GM19455 (cell line): ENCODE measurements around the gene OR7G2.
"Not testable (repeated sequence)": the region's sequence is repeated elsewhere in the genome, so short reads cannot be mapped to it uniquely, and the experiment has no call there.

Source experiments
- ATAC-seq: cut with Tn5 transposase; IDR thresholded peaks from one replicate; pipeline ENCODE4 v1.9.1; 2021; ENCODE audit not compliant: unreplicated experiment

The OR7G2 gene

DNA sequence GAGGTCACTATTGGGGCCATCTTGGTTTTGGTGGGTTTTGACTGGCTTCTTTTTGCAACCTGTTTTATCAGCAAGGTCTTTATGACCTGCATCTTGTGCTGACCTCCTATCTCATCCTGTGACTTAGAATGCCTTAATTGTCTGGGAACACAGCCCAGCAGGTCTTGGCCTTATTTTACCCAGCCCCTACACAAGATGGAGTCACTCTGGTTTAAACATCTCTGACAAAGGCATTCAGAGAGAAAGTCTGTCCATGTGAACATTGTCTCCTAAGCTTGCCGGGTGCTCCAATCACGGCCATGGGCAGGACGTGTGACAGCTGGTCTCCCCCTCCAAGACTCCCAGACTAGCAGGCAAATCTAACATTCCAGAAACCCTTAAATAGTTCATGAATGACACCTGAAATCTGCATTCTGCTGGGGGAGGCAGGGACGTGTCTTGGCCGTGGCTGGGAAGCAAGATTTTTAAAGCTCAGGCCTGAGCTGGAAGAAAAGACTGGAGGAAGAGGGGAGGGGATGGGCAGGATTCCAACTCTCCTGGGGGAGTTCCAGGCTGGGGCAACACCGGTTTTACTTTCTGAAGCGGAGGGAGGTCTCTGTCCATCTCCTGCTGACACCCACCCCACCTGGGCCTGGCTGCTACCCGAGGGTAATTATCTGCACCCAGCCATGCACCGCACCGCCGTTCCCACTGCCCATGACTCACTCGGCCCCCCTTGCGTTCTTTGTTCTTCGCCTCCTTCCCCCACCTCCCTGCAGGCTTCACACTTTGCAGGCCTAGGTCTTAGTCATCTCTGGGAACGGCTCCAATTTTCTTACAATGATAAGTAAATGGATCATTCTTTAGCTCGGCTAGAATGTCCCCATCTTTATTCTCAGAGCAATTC is 32.0 kb downstream of the OR7G2 start:
- no peak for ATAC-seq

DNA sequence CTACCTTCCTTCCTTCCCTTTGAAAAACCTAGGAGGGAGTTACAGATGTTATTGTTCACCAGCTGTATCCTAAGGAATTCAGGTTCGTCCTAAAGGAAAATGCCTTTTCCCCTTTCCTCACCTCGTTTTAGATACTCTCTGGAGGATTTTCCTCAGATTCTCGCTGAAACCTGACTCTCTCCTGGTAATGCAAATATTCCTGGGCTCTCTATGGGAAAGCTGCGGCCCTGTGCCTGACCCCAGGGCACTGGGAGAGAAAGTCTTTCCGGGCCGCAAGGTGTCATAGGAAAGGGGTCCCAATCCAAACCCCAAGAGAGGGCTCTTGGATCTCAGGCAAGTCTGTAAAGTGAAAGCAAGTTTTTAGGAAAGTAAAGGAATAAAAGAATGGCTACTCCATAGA is 33.5 kb downstream of the OR7G2 start:
- no peak for ATAC-seq

DNA sequence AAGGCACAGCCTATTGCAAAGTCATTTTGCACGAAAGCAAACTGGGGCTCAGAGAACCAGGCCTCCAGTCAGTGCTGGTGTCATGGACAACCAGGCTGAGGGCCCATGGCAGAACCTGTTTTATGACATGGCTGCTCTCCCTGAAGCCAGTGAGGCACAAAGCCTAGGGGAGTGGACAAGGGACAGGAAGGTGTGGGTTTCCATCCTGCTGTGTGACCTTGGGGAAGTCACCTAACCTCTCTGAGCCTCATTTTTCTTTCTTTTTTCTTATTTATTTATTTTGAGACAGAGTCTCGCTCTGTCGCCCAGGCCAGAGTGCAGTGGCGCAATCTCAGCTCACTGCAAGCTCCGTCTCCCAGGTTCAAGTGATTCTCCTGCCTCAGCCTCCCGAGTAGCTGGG is 35.6 kb downstream of the OR7G2 start:
- ATAC-seq = not testable (repeated sequence)

DNA sequence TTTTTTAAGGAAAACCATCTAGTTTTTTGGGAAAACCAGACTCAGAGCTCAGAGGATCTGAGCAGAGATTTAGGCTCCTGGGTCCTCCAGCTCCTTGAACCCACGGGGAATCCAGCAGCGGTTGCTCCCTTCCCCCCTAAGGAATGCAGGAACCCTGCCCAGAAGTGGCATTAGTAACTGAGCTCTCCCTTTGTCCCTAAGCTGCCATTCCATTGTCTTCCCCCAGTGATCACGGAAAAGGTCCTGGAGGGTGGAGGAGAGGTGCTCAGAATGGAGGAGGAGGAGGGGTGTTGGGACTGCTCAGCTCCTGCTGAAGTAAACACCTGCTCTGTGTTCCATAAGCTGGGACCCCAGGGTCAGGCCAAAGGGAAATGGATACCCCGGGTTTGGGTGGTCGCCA is 37.2 kb downstream of the OR7G2 start:
- ATAC-seq = no peak

DNA sequence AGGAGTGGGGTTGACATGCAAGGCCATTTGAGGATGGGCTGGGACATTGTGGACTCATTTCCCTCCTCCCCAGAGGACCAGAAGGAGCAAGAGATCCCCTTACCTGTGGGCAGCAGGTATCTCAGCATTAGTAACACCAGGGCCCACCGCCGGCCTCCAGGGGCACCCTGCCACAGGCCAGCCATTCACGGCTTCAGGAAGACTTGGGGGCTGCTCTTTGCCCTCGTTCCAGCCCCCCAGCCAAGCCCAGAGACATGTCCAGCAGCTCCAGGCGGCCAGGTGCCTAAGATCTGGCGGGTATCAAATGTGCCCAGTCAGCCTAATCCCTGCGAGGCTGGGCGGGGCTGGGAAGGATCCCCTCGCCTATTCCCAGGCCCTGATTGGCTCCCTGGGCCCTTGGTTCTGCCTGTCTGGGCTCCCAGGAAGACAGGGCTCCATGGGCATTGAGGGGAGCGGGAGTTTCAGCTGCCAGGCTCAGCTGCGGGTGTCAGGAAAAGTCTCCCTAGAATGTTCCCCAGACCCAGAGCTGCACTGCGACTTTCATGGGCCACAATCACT is 41.7 kb downstream of the OR7G2 start:
- ATAC-seq = no peak

DNA sequence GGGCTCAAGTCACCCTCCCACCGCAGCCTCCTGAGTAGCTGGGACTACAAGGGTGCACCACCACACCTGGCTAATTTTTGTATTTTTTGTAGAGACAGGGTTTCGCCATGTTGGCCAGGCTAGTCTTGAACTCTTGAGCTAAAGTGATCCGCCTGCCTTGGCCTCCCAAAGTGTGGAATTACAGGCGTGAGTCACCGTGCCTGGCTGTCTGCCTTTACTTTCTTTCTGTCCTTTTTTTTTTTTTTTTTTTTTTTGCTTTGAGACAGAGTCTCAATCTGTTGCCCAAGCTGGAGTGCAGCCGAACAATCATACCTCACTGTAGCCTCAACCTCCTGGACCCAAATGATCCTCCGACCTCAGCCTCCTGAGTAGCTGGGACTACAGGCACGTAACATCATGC is 45.4 kb downstream of the OR7G2 start:
- no peak for ATAC-seq

DNA sequence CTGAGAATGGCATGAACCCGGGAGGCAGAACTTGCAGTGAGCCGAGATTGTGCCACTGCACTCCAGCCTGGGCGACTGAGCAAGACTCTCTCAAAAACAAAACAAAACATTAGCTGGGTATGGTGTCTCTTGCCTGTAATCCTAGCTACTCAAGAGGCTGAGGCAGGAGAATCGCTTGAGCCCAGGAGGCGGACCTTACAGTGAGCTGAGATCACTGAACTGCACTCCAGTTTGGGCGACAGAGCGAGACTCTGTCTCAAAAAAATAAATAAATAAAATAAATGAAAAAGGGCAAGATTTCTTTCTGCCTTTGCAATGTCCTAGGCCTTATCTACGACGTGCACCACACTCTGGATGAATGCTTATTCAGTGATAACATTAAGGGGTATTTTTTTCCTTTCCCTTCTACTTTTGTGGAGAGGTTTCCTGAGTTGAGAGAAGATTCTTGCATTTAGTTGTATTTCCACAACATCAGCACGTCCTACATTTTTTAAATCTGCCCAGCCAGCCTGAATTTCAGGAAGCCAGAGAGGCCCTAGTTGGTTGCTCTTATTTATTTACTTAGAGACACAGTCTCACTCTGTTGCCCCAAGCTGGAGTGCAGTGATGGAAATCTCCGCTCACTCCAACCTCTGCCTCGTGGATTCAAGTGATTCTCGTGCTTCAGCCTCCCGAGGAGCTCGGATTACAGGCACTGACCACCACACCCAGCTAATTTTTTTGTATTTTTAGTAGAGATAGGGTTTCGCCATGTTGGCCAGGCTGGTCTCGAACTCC is 46.5 kb downstream of the OR7G2 start:
- ATAC-seq = no peak

DNA sequence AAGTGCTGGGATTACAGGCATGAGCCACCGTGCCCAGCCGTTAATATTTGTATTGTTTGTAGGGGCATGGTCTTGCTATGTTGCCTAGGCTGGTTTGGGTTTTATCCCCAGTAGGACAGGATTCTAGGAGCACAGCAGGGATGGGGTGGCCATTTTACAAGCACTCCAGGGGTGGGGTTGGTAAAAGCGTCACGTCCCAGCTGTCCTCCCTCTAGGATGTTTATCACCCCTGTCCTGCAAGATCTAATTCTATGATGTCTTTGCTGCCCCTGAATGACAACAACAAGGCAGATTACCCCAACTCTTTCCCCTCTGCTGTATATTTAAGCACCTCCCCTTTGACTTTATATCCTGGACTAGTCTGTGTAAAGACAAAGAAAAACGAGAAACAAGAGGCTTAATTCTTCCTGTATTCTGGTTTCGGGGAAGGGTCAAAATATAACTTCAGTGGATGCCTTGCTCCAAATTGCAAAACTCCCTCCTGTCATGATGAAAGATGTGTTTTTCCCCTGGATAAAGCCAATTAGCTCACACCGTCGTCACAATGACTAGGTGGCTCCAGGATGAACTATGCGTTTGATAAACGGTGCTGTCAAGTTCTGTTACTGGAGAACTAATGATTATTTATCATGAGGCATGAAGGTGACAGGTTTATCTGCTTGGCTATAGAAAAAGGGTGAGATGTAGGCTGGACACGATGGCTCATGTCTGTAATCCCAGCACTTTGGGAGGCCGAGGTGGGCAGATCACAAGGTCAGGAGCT is 48.2 kb downstream of the OR7G2 start:
- no peak for ATAC-seq

DNA sequence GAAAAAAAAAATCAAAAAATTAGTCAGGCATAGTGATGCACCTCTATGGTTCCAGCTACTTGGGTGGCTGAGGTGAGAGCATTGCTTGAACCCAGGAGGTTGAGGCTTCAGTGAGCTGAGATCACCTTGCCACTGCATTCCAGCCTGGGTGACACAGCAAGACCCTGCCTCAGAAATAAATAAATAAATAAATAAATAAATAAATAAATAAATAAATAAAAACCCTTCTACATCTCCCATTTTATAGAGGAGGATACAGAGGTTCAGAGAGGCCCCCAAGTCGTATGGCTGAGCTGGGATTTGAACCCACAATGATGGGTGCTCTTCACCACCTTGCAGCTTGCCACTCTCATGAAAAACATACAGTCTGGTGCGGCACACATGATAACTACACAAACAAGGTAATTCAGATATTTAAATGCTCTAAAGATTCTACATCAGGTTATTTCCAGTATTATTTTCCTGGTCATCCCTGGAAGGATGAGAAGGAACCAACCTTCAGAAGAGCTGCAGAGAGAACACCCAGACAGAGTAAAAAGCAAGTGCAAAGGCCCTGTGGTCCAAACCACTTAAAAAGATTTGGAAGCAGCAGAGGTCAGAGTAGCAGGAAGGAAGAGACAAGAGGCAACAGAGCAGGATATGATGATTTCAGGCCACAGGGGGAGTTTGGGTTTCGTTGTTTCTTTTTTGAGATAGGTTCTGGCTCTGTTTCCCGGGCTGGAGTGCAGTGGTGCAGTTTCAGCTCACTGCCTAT is 49.6 kb downstream of the OR7G2 start:
- ATAC-seq = no peak

DNA sequence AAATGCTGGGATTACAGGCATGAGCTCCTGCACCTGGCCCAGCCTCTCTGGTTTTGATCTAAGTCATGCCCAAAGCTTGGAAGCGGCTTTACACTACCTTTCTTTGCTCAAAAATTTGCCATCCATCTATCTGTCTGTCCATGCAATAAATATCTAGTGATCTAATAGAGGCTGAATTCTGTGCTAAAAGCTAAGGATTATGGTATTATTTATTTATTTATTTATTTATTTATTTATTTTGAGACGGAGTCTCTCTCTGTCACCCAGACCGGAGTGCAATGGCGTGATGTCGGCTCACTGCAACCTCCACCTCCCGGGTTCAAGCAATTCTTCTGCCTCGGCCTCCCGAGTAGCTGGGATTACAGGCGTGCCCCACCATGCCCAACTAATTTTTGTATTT is 51.1 kb downstream of the OR7G2 start:
- ATAC-seq = not testable (repeated sequence)

DNA sequence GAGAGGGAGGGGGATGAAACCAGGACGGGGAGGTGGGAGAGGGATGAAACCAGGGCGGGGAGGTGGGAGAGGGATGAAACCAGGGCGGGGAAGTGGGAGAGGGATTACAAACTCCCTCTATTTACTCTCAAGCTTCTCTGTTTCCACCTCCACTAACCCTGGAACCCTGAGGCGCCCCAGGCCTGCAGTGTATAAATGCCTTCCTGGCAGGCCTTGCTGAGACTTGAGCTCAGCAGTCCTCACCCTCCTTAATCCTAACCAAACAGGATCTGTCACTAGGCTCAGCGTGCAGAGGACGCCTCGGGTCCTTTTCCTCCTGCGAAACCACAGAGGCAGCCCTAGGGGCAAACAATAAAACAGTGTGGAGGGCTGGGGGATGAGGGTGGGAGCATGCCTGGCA is 52.5 kb downstream of the OR7G2 start:
- no peak for ATAC-seq

DNA sequence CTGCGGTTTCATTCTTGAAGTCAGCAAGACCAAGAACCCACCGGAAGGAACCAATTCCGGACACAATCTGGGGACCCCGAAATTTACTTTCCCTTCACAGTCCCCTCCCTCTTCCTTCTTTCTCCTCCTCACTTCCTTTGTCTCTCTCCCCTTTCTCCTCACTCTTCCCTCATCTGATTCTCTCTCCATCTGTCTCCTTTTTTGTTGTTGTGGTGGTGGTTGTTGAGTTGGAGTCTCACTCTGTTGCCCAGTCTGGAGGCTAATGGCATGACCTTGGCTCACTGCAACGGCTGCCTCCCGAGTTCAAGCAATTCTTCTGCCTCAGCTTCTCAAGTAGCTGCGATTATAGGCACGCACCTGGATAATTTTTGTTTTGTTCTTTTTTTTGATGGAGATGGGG is 53.1 kb downstream of the OR7G2 start:
- no peak for ATAC-seq

DNA sequence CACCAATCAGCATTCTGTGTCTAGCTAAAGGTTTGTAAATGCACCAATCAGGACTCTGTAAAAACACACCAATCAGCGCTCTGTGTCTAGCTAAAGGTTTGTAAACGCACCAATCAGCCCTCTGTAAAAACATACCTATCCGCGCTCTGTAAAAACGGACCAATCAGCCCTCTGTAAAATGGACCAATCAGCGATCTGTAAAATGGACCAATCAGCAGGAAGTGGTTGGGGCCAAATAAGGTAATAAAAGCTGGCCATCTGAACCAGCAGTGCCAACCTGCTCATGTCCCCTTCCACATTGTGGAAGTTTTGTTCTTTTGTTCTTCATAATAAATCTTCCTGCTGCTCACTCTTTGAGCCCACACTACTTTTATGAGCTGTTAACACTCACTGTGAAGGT is 53.6 kb downstream of the OR7G2 start:
- not testable (repeated sequence) for ATAC-seq

DNA sequence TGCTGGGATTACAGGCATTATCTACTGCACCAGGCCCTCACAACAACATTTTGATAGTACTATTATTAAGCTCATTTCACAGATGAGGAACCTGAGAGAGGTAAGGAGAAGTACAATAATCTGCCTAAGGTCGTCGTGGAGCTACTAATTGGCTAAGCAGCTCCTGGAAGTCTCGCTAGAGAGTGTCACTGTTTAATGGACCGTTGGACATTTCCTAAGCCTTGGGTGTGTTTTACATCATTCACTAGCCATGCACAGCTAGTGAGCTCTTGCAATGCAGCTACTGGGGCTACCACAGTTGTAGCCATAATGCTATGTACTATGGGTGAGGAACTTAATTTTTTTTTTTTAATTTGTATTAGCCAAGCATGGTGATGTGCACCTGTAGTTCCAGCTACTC is 54.4 kb downstream of the OR7G2 start:
- ATAC-seq = no peak
